ENCODE results near the gene HSD17B11. TPM values are rescaled to one million over a fixed set of nuclear protein-coding genes. Genes with fewer than 3 reads are reported as not detected.
"Not testable (repeated sequence)": the region's sequence is repeated elsewhere in the genome, so short reads cannot be mapped to it uniquely, and the experiment has no call there.

Gene HSD17B11
- total RNA-seq, 1 experiment from 2014 or later = 120 TPM

- DNase-seq (ENCODE audit: low read depth) = no peak
Measured at GRCh38 chr4:87305562-87305961, 85.4 kb downstream of the HSD17B11 start.

DNA sequence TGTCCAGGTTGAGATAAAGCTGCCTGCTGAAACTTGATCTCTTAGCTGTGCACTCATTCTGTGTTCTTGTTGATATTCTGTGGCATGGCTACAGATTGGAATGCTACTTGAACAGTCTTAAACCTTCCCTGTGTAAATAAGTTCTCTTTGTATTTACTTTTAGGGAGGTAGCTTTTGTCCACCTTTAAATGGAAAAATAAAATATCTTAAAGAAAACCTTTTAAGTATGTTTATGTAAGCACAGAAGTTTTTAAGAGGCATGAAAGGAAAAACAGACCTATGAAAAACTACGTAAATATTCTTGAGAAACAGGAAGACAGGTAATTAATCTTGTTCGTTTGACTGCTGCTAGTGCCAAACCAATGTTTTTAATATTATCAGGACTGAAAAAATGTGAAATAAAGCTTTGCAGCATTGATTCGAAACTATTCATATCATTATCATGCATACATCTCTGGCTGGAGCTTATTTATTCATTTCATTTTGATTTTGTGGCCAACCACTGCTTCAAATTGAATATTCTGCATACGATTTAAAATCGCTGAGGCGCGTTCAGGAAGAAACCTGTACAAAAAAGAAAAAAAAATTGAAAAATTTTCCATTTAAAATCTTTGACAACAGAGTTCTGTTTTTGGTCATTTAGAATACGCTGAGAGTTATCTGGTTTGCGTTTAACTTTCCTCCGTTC is 86.1 kb downstream of the HSD17B11 start:
- no peak for DNase-seq (ENCODE audit: low read depth)

DNA sequence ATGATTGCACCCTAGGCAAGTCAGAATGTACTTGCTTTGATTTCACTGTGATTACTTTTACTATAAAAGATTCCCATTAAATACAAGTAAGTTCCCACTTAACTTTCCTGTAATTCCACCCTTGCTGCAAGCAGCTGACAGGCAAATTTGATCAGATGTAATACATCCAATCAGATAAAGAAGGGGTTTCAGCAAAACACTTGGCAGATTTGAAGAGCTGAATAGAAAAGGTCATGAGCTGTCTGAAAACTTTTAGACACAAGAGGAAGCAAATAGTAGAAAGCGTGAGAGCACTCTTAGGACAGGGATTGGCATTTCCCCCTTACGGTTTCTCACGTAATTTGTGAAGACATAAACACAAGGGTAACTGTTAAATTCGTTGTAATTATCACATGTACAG is 91.1 kb downstream of the HSD17B11 start:
- no peak for DNase-seq (ENCODE audit: low read depth)

GRCh38 chr4:87298362-87298761 is 92.6 kb downstream of the HSD17B11 start:
- no peak for DNase-seq (ENCODE audit: low read depth)

GRCh38 chr4:87294911-87295310 is 96.1 kb downstream of the HSD17B11 start:
- DNase-seq (ENCODE audit: low read depth) = not testable (repeated sequence)

GRCh38 chr4:87293889-87294288 is 97.1 kb downstream of the HSD17B11 start:
- not testable (repeated sequence) for DNase-seq (ENCODE audit: low read depth)

- no peak for DNase-seq (ENCODE audit: low read depth)
Measured at GRCh38 chr4:87286970-87287369, 104.0 kb downstream of the HSD17B11 start.

Other genes starting within 250 kb of the HSD17B11 start
- 5.9 and 6.2 TPM in 2 replicates for gene KLHL8, start 170.6 kb downstream of the HSD17B11 start, total RNA-seq (2014; rRNA removed; shearing (Covaris generic))
- gene HSD17B13, start 68.3 kb downstream of the HSD17B11 start, total RNA-seq (2014; rRNA removed; shearing (Covaris generic)) = 0.49 TPM in 1 of 2 replicates, not detected in the other
- 6.2 and 10.3 TPM in 2 replicates for gene NUDT9, start 31.4 kb upstream of the HSD17B11 start, total RNA-seq (2014; rRNA removed; shearing (Covaris generic))
- 0.12 and 0.39 TPM in 2 replicates for gene SPARCL1, start 138.2 kb upstream of the HSD17B11 start, total RNA-seq (2014; rRNA removed; shearing (Covaris generic))
- gene DSPP, start 217.3 kb upstream of the HSD17B11 start, total RNA-seq (2014; rRNA removed; shearing (Covaris generic)) = not detected in 2 replicates

All from RPMI7951 (cell line).